ENCODE measurements around the gene CIAO2A.
"Not testable (repeated sequence)": the region's sequence is repeated elsewhere in the genome, so short reads cannot be mapped to it uniquely, and the experiment has no call there.

CIAO2A gene

GRCh38 chr15:64093627-64094417, at the start of gene CIAO2A:
TSS of gene CIAO2A (minus strand) at chr15:64093838. CDS start at chr15:64093768, 70 bp downstream.
- DNase-seq, result peak; percentile 100

DNA sequence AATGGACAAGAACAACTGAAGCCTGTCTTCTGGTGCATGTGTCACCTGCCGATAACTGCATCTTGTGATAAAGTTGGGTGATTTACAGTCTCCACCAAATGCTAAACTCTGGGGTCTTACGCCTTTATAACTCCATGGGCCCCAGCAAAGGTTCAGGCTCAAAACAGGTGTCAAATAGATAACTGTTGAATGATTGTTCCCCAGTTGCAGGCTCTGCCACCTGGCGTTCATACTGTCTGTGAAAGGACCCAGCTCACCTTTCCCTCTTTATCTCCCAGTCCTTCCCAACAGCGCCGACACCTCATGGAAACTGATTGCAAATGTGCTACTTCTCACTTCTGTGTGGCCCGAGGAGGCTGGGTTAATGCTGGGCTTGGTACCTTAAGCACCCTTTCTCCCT, 49.6 kb upstream of the CIAO2A start:
- no peak for DNase-seq

- DNase-seq, result no peak
Measured at GRCh38 chr15:64141798-64142512, 48.3 kb upstream of the CIAO2A start.

DNA sequence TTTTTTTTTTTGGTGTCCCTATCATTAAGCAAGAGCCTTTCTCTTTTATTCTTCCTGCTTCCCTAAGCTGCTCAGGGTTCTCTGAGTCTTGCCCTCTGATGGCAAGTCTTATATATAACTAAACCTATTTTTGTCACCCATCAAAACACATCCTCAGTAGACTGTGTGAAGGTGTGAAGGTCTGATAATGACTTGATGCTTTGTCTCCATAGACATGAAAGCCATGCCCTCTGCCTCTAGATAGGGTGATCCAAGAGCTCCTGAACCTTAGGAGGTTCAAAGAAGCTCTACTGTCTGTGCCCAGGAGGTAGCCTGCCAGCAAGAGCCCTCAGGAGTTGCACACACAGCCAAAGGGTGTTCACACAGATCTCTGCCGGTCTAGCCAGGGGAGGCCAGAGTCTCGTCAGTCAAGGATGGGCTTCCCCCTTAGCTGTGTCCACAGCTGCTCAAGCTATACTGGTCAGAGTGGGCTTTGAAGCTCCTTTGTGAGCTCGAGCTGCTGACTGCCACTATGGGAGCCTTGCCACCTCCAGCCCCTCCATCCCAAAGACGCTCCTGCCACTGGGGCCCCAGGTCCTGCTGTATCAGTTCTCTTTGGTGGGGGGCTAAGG, 44.8 kb upstream of the CIAO2A start:
- DNase-seq, result no peak

GRCh38 chr15:64137226-64137833, 43.7 kb upstream of the CIAO2A start:
- DNase-seq, result no peak

GRCh38 chr15:64136347-64136746, 42.7 kb upstream of the CIAO2A start:
- no peak for DNase-seq

- DNase-seq, result no peak
Measured at GRCh38 chr15:64134345-64134829, 40.7 kb upstream of the CIAO2A start.

DNA sequence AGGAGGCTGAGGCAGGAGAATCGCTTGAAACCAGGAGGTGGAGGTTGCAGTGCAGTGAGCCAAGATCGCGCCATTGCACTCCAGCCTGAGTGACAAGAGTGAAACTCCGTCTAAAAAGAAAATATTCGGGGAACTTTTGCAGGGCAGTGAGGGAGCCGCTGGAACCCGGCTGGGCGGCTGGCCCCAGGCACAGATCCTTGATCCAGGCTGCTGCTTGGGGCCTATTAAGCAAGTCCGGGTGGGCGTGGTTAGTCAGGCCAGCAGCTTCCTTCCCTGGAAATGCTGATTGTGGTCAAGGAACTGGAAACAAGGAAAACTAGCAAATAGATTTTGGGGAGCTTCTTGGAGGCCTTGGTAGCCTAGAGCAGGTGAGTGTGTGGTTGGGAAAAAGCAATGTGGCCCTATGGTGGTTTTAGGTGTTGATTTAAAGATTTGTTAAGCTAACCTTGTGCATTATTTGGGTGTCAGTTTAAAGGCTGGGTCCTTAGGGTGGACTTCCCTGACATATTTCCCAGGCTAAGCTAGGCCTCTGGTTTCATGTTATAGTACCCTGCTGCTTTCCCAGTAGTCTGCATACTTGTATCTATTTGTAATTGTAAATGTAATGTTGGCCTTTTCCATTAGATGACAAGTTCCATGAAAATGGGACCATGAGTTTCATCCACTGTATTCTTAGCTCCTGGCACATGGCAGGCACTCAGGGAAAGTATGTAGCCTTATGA, 40.1 kb upstream of the CIAO2A start:
- no peak for DNase-seq

GRCh38 chr15:64132217-64132616, 38.6 kb upstream of the CIAO2A start:
- no peak for DNase-seq

DNA sequence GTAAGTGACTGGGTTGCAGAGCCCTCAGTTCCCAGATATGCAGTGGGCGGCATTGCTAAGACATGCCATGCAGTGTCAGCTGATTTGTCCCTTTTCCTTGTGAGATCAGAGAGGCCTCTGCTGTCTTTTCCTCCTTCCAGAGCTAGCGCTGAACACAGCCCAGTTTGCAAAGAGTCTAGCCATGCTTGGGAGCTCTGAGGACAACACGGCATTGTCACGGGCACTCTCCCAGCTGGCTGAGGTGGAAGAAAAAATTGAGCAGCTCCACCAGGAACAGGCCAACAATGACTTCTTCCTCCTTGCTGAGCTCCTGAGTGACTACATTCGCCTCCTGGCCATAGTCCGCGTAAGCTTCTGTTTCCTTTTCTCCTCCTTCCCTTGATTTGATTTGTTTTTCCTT, 37.9 kb upstream of the CIAO2A start:
- DNase-seq, result no peak

DNA sequence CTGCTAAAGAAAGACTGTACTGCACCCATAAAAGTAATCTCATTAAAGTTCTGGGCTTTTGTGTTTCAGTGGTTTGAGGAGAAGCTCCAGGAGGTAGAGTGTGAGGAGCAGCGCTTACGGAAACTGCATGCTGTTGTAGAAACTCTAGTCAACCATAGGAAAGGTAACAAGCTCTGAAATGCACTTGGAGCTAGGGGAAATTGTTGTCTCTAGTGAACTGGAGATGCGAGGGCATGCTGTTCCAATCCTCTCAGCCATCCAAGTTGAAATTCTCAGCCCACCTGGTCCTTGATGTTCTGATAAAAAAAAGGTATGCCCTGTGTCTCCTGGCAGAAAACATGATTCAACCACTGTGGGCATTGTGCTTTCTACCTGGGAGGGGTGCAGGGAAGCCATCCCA, 36.5 kb upstream of the CIAO2A start:
- no peak for DNase-seq

DNA sequence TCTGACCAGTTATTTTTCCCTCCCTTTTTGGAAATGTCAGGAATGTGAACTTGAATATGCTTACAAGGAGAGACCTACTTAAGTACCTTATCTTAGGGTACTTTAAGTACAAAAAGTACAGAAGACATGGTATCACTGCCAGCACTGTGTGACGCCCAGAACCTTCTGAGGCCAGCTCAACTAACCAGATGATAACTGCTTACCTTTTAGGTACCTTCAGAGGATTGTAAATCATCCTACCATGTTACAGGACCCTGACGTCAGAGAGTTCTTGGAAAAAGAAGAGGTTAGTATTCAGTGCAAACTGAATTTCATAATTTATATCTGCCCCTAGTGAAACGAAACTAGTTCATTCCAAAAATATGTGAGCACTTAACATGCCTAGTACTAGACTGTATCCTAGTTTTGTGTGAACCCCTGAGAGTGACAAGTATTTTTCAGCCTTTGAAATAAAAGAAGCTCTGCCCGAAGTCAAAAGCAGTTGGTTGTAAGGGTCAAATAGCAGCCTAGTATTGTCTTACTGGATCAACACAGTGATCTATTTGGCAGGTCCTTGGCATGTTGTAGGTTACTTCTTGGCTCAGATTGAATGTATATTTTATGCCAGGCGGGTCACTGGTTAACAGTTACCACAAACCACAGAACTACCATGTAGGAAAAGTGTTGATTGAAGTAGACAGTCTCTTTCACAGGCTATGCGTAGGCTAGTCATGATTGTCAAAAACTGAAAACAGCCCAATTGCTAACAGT, 34.1 kb upstream of the CIAO2A start:
- DNase-seq, result no peak

DNA sequence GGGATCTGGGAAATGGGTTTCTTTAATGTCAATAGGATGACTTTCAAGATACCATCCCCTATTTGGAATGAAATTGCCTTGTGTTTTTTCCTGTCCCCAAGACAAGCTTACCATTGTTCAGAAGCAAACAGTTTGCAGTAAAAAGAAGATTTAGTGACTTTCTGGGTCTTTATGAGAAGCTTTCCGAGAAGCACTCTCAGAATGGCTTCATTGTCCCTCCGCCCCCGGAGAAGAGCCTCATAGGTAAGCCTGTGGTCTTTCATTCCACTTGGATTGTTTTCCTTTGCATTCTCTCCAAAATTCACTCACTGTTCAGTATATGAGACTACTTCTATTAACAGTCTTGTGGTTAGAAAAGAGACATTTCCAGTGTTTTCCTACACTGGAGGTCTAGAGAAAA, 32.3 kb upstream of the CIAO2A start:
- no peak for DNase-seq

DNA sequence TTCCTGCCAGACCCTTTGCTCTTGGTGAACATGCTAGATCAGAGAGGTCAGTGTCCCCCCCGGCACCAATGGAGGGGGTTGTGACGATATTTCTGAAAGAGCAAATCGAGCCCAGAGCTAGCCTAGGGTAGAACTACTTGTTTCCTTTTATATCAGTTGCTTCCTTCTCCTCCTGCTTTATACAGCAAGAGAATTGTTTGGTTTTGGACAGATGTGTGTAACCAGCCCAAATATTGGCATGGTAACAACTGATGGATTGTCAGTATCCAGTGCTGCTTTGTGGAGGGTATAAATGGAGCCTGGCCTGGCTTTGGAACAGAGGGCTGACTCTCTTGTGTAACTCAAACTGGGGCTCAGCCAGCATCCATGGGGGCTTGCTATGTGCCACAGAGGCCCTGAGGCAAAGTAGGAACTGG, 29.3 kb upstream of the CIAO2A start:
- no peak for DNase-seq

- no peak for DNase-seq
Measured at GRCh38 chr15:64122444-64122843, 28.8 kb upstream of the CIAO2A start.

DNA sequence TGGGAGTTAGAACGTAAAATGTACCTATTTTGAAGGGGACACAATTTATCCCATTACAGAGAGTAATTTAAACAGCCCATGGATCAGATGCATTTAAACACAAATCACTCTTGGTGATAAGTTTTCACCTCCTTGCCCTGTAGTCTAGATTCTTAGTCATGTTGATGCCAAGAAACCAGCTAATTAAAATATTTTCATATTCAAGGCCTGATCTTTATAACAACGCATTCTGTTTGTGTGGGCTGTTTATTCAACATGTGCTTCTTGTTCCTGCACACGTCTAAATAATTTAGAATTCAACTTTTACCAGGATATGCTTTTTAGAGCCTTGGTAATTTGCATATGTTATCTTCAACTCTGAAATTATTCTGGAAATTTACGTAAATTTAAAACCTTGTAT, 28.0 kb upstream of the CIAO2A start:
- no peak for DNase-seq

DNA sequence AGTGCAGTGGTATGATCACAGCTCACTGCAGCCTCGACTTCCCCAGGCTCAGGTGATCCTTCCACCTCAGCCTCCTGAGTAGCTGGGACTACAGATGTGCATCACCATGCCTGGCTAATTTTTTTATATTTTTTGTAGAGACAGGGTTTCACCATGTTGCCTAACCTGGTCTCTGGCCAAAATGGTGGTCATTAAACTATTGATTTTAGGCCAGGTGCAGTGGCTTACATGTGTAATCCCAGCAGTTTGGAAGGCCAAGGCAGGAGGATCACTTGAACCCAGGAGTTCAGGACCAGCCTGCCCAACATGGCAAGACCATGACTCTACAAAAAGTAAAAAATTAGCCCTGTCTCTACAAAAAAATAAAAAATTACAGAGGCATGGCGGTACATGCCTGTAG, 26.7 kb upstream of the CIAO2A start:
- not testable (repeated sequence) for DNase-seq

DNA sequence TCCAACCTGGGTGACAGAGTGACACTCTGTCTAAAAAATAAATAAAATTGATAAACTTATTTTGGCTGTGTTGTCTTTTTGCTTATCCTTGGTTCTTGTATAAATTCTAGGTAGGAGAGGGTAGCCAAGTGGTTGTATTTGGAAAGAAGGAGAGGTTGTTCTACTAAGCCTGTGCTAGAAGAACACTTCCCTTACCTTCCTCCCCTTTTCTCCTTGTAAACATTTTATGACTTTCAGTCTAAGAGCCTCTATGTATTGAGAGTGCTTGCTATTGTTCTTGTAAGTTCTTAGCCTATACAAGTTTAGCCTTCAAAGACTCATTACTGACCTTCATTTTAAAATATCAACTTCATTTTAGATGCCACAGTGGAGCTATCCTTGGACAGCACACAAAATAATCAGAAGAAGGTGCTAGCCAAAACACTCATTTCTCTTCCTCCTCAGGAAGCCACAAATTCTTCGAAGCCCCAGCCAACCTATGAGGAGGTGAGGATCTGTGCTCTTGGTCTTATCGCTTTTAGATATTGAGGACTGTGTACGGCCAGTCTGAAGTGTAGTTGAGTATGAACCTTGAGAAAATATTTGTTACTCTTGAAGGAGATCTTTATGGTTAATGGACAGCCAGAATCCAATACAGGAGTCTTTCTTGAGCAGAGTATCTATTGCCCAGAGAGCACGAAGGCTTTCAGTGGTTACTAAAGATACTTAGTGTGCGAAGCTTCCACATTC, 24.3 kb upstream of the CIAO2A start:
- DNase-seq, result no peak

GRCh38 chr15:64112904-64113303, 19.3 kb upstream of the CIAO2A start:
- no peak for DNase-seq

- DNase-seq, result no peak
Measured at GRCh38 chr15:64112073-64112772, 18.6 kb upstream of the CIAO2A start.

- no peak for DNase-seq
Measured at GRCh38 chr15:64111679-64112050, 18.0 kb upstream of the CIAO2A start.
